H7 (cell line): ENCODE measurements around the gene RAB11FIP3. TPM values are rescaled to one million over a fixed set of nuclear protein-coding genes. Genes with fewer than 3 reads are reported as not detected.
A peak's percentile ranks its signal among the peaks of the same experiment; 100 is the strongest.
"Not testable (repeated sequence)": the region's sequence is repeated elsewhere in the genome, so short reads cannot be mapped to it uniquely, and the experiment has no call there.

Source experiments
- DNase-seq: peaks from one replicate; pipeline ENCODE4 v3.0.0; 2012
- H3K27me3 ChIP-seq: 2 replicates; pipeline ENCODE4 v1.6.0; 2011; ENCODE audit warnings: mild to moderate bottlenecking, low read length; ENCODE audit not compliant: control insufficient read depth, insufficient read depth
- H3K36me3 ChIP-seq: replicated peaks from 2 replicates; pipeline ENCODE4 v1.5.1; 2011; ENCODE audit warnings: low read length; ENCODE audit not compliant: control insufficient read depth, insufficient read depth
- H3K4me3 ChIP-seq: 2 replicates; pipeline ENCODE4 v1.5.1; 2011; ENCODE audit warnings: low read depth, mild to moderate bottlenecking, control low read depth, low read length, moderate library complexity; ENCODE audit not compliant: insufficient read depth
- total RNA-seq: library from RNA; depleted of rRNA; stranded (reverse); fragments of >200 nt; shearing (Covaris generic); gene quantifications from 2 replicates; pipeline ENCODE4 v1.2.3, GENCODE V29; 2014

RAB11FIP3 gene
- total RNA-seq, 1 experiment from 2014 or later: 27.9 TPM

DNA sequence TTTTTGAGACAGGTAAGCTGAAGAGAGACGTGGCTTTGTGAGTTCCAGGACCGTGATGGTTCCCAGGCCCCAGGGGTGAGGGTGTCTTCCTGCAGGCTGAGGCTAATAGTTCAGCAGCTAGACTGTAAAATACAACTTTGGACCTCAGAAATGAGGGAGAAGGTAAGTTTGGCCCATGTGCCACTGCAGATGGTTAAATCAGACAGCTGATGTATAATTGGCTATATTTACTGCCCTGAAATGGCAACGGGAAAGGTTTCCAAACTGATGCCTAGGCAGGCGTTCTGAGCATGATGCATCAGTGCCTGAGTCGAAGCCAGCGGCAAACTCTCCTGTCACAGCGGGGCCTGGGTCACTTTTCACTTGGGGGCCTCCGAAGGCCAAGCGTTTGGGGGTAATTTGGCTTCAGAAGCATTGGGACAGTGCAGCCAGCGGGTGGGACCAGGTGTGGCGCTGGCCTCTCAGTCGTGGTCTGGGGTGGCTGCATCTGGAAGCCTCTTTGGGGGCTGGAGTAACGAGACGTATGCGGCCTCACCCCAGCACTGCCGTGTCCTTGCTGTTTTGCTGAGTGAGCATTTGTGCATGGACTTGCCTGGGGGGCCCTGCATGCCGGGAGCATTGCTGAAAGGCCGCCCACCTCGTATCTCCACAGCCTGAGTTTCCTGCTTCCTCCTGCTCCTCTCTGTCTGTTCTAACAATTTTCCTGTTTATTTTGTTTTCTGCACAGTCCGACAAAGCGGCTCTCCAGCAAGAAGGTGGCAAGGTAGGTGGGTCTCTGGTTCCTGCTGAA lies 70.8 kb downstream of the RAB11FIP3 start:
- Histone ChIP-seq H3K36me3 (no peaks in the 10 kb centered on the region; the same call in 1 of the 2 replicates), H3K4me3 (no peak overlapping the region), H3K27me3 (no peaks in the 10 kb centered on the region)
- no peak for DNase-seq

GRCh38 chr16:497258-497657 lies 71.8 kb downstream of the RAB11FIP3 start:
- Histone ChIP-seq H3K4me3 (no peak overlapping the region), H3K36me3 (no peaks in the 10 kb centered on the region; the same call in 1 of the 2 replicates), H3K27me3 (no peaks in the 10 kb centered on the region)
- DNase-seq: no peak

GRCh38 chr16:499924-500323 lies 74.5 kb downstream of the RAB11FIP3 start:
- peak; percentile 58 for DNase-seq
- H3K36me3 ChIP-seq: no peaks in the 10 kb centered on the region; the same call in 1 of the 2 replicates
- no peak overlapping the region for H3K4me3 ChIP-seq
- no peaks in the 10 kb centered on the region for H3K27me3 ChIP-seq

GRCh38 chr16:500709-501108 lies 75.3 kb downstream of the RAB11FIP3 start:
- Histone ChIP-seq H3K36me3 (no peaks in the 10 kb centered on the region; the same call in 1 of the 2 replicates), H3K27me3 (no peaks in the 10 kb centered on the region), H3K4me3 (no peak overlapping the region)
- no peak for DNase-seq

GRCh38 chr16:502179-502943 lies 76.9 kb downstream of the RAB11FIP3 start:
- no peaks in the 10 kb centered on the region for H3K27me3 ChIP-seq
- DNase-seq: no peak
- H3K36me3 ChIP-seq: no peaks in the 10 kb centered on the region; the same call in 1 of the 2 replicates
- H3K4me3 ChIP-seq: no peak overlapping the region

DNA sequence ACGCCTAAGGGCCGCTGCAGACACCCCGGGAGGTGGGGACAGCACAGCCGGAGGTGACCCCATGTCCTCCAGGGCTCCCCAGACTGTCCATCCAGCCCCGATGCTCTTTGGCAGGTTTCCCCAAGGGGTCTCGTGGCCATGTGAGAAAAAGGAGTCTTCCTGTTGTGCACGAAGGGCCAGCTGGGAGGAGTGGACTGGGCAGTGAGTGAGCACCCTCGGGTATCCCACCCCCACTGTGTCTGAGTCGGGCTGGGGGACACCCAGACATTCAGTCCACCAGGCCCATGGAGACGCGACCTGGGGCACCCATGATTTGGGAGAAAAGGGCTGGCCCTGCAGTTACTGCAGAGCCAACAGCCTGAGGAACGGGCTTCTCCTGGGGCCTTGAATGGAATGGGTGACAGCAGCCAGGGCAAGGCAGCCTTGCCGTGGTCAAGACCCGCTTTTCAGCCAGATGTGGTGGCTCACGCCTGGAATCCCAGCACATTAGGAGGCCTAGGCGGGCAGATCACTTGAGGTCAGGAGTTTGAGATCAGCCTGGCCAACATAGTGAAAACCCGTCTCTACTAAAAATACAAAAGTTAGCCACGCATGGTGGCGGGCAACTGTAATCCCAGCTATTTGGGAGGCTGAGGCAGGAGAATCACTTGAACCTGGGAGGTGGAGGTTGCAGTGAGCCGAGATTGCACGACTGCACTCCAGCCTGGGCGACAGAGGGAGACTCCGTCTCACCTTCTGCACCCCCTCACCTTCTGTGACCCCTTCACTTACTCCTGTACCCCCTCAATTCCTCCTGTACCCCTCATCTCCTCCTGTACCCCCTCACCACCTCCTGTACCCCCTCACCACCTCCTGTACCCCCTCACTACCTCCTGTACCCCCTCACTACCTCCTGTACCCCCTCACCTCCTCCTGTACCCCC lies 78.0 kb downstream of the RAB11FIP3 start:
- H3K4me3 ChIP-seq: no peak overlapping the region
- H3K36me3 ChIP-seq: no peaks in the 10 kb centered on the region; the same call in 1 of the 2 replicates
- DNase-seq: no peak
- H3K27me3 ChIP-seq: no peaks in the 10 kb centered on the region

- peak; percentile 75 for DNase-seq
- Histone ChIP-seq H3K4me3 (no peak overlapping the region), H3K27me3 (no peaks in the 10 kb centered on the region), H3K36me3 (no peaks in the 10 kb centered on the region; the same call in 1 of the 2 replicates)
These were observed 80.2 kb downstream of the RAB11FIP3 start for GRCh38 chr16:505479-506245.

DNA sequence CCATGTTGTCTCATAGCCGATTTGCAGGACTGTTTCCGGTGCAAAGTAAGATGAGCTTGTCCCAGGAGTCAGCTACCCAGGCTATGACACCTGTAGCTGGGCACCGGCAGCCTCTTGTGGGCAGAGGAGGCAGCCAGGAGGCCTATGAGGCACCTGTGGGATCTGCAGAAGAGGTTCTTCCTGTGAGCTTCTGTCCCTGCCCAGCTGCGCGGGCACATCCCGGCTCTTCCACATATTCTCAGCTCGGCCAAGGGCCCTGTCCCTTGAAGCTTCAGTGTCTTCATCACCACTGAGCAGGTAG lies 80.7 kb downstream of the RAB11FIP3 start:
- no peak for DNase-seq
- Histone ChIP-seq H3K27me3 (no peaks in the 10 kb centered on the region), H3K36me3 (no peaks in the 10 kb centered on the region; the same call in 1 of the 2 replicates), H3K4me3 (no peak overlapping the region)

DNA sequence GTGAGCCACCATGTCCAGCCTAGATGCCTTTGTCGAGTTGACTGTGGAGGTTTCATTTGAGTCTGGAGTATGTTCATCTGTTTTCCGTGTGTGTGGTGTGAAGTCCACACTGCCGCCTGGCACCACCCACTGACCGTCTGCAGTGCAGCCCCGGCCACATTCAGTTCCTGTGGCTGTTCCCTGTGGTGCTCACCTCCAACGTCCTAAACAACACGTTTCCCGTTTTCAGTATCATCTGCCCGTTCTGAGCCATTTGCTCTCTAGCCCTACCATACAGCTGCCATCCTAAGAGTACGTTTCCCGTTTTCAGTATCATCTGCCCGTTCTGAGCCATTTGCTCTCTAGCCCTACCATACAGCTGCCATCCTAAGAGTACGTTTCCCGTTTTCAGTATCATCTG lies 82.1 kb downstream of the RAB11FIP3 start:
- H3K36me3 ChIP-seq, DNase-seq, H3K27me3 ChIP-seq, H3K4me3 ChIP-seq: not testable (repeated sequence)

DNA sequence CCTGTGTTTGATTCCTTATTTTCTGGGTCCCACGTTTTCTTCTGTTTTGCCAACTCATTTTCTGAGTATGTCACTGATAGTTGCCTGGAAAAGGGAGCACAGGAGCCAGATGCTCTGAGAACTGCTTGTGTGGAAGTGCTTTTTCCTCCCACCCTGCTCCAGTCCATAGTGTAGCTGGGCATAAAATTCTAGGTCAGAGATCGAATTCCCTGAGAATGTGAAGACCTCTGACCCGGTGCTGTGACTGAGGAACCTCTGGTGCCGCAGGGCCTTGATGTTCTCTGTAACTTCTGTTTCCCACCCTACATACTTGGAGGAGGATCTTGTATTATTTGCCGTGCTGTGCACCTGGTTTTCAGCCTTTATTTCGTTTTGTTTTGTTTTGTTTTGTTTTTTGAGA lies 82.5 kb downstream of the RAB11FIP3 start:
- H3K4me3 ChIP-seq: no peak overlapping the region
- H3K27me3 ChIP-seq: no peaks in the 10 kb centered on the region
- no peaks in the 10 kb centered on the region; the same call in 1 of the 2 replicates for H3K36me3 ChIP-seq
- DNase-seq: no peak

DNA sequence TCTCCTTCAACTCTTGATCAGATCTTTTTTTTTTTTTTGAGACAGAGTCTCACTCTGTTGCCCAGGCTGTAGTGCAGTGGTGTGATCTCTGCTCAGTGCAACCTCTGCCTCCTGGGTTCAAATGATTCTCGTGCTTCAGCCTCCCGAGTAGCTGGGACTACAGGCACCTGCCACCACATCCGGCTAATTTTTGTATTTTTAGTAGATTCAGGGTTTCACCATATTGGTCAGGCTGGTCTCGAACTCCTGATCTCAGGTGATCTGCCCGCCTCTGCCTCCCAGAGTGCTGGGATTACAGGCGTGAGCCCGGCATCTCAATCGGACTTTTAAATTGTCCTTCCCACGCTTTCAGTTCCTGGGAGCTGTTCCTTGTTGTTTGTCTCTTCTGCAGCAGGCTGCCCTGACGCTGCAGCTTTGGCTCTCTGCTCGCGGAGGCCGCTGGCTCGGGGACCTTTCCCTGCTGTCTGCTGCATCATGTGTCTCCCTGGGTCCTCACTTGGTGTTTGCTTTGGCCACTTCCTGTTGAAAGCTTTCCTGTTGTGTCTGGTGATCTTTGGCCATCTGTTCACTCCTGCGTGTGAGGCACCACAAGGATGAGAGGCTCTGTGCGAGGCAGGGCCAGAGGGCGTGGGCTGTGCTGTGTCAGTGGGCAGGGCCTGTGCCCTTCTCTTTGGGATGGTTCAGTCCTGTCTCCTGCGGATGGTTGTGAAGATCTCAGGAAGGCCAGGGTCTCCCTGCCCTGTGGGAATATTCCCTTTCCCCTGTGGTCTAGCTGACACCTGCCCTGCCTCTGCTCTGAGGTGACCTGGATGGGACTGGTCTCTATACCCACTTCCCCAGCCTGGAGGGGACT lies 83.7 kb downstream of the RAB11FIP3 start:
- Histone ChIP-seq H3K36me3 (no peaks in the 10 kb centered on the region; the same call in 1 of the 2 replicates), H3K27me3 (no peaks in the 10 kb centered on the region), H3K4me3 (no peak overlapping the region)
- no peak for DNase-seq

DNA sequence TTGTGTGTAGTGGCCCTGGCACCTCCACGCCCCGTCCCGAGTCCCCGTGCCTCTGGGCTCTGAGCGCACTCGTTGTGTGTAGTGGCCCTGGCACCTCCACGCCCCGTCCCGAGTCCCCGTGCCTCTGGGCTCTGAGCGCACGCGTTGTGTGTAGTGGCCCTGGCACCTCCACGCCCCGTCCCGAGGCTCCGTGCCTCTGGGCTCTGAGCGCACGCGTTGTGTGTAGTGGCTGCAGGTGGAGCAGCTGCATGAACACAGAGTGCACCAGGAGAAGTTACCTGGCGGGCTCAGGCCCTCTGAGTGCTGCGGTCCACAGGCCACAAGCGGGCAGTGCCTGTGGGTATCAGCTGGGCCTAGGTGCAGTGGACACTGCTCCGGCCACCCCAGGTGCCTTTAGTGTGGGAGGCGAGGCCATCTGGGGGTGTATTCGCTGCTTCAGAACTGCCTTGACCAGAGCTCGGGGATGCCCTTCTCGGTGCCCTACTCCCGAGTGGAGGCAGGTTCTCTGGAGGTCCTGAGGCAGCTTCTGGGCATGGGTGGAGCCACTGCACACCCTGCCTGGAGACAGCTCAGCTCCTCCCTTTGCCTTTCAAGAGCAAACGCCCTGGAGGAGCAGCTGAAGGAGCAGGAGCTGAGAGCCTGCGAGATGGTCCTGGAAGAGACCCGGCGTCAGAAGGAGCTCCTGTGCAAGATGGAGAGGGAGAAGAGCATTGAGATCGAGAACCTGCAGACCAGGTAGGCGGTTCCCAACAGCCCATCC lies 84.8 kb downstream of the RAB11FIP3 start:
- H3K27me3 ChIP-seq: no peaks in the 10 kb centered on the region
- H3K4me3 ChIP-seq: no peak overlapping the region
- H3K36me3 ChIP-seq: no peaks in the 10 kb centered on the region; the same call in 1 of the 2 replicates
- no peak for DNase-seq
